ENCODE data around the gene LIG3.
A peak's percentile ranks its signal among the peaks of the same experiment; 100 is the strongest.
"Not testable (repeated sequence)": the region's sequence is repeated elsewhere in the genome, so short reads cannot be mapped to it uniquely, and the experiment has no call there.

LIG3 gene

GRCh38 chr17:35041390-35041789 is 61.1 kb downstream of the LIG3 start:
- no peak for DNase-seq (ENCODE audit: low read depth in 3 of 3)

GRCh38 chr17:35044181-35044580 is 63.9 kb downstream of the LIG3 start:
- DNase-seq (ENCODE audit: low read depth in 3 of 3): no peak

- DNase-seq (ENCODE audit: low read depth in 3 of 3): not testable (repeated sequence)
Measured at GRCh38 chr17:35045458-35045979, 65.2 kb downstream of the LIG3 start.

GRCh38 chr17:35046245-35046644 is 65.9 kb downstream of the LIG3 start:
- DNase-seq (ENCODE audit: low read depth in 3 of 3): no peak

GRCh38 chr17:35046740-35047283 is 66.5 kb downstream of the LIG3 start:
- peak; percentile 32 to 50 (median 38) for DNase-seq (ENCODE audit: low read depth in 3 of 3)

- DNase-seq (ENCODE audit: low read depth in 3 of 3): no peak
Measured at GRCh38 chr17:35048685-35049379, 68.5 kb downstream of the LIG3 start.

- no peak for DNase-seq (ENCODE audit: low read depth in 3 of 3)
Measured at GRCh38 chr17:35050170-35050569, 69.9 kb downstream of the LIG3 start.

GRCh38 chr17:35051183-35051578 is 70.9 kb downstream of the LIG3 start:
- no peak for DNase-seq (ENCODE audit: low read depth in 3 of 3)

GRCh38 chr17:35051579-35052240 is 71.4 kb downstream of the LIG3 start:
- no peak for DNase-seq (ENCODE audit: low read depth in 3 of 3)

- no peak for DNase-seq (ENCODE audit: low read depth in 3 of 3)
Measured at GRCh38 chr17:35052241-35052610, 71.9 kb downstream of the LIG3 start.

- no peak for DNase-seq (ENCODE audit: low read depth in 3 of 3)
Measured at GRCh38 chr17:35052780-35053179, 72.5 kb downstream of the LIG3 start.

- no peak for DNase-seq (ENCODE audit: low read depth in 3 of 3)
Measured at GRCh38 chr17:35053204-35053603, 72.9 kb downstream of the LIG3 start.

- DNase-seq (ENCODE audit: low read depth in 3 of 3): no peak
Measured at GRCh38 chr17:35056013-35056412, 75.7 kb downstream of the LIG3 start.

- no peak for DNase-seq (ENCODE audit: low read depth in 3 of 3)
Measured at GRCh38 chr17:35057332-35057915, 77.1 kb downstream of the LIG3 start.

All from stimulated activated CD4-positive, alpha-beta T cell treated with anti-CD3 and anti-CD28 coated beads, TNF-alpha, amount 100 ng/mL, for 48 hours (primary cell).